Measurements from ENCODE around the gene MANSC4.

MANSC4 gene

DNA sequence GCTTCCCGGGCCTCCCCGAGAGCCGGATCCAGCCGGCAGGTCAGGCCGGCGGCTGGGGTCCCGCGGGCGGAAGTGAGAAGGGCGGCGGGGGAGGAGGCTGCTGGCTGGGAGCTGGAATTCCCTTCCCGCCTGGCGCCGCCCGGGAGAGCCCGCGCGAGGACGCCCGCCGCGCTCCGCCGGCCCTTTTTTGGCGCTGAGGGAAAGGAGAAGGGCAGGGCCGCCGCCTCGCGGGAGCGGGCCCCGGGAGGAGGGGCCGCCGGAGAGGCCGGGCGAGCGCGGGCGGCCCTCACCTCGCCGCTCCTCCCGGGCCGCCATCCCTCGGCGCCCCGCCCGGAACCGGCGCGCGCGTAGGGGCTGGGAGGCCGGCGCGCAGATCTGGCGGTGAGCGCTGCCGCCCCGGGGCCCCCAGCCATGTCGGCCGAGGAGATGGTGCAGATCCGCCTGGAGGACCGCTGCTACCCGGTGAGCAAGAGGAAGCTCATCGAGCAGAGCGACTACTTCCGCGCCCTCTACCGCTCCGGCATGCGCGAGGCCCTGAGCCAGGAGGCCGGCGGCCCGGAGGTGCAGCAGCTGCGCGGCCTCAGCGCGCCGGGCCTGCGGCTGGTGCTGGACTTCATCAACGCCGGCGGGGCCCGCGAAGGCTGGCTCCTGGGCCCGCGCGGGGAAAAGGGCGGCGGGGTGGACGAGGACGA is at the start of gene MANSC4, which contains the start of gene KLHL42:
MANSC4 (minus strand) TSS at position 317 of the 692 bp plus-strand sequence. CDS start 8,960 bp downstream, outside the sequence.
KLHL42 (plus strand) TSS at position 314 of the 692 bp plus-strand sequence; CDS start at position 412, 98 bp downstream.
- DNase-seq (ENCODE audit: low spot score), result peak; percentile 83
- FAIRE-seq, result no peak

DNA sequence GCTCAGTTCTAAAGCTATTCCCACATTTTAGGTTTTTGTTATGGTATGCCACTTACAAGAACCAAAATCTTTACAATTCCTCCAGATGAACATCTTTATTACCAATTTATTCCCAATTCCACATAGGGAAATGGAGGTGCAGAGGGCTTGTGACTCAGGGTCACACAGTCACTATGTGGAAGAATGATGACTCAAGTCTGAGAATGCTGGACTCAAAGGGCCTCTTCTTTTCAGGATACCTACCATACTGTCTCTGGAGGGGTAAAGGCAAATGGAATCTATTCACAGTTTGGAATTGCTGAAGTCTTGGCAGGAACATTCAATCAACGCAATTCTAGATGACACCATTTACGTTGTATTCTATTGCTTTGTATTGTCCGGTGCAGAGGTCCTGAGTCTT is 48.2 kb upstream of the MANSC4 start:
- DNase-seq (ENCODE audit: low spot score) (peak; percentile 20), FAIRE-seq (no peak)

DNA sequence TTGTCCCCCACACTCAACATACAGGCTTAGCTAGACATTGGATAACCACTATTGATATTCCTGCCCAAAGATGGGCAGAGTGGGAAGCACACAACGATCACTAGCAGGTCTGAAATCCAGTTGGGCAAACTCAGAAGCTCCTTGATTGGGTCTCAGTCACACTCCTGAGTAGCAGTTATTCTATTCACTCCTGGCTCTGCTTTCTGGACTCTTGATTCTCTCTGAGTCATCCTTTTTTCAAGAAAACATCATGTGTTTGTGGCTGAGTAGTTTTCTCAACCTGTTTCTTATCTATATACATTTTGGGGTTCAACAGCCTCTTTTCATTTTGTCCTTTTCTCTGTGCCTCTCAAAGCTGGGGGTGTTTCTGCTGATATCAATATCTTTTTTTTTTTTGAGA is 46.0 kb upstream of the MANSC4 start:
- FAIRE-seq, result no peak
- DNase-seq (ENCODE audit: low spot score), result no peak

DNA sequence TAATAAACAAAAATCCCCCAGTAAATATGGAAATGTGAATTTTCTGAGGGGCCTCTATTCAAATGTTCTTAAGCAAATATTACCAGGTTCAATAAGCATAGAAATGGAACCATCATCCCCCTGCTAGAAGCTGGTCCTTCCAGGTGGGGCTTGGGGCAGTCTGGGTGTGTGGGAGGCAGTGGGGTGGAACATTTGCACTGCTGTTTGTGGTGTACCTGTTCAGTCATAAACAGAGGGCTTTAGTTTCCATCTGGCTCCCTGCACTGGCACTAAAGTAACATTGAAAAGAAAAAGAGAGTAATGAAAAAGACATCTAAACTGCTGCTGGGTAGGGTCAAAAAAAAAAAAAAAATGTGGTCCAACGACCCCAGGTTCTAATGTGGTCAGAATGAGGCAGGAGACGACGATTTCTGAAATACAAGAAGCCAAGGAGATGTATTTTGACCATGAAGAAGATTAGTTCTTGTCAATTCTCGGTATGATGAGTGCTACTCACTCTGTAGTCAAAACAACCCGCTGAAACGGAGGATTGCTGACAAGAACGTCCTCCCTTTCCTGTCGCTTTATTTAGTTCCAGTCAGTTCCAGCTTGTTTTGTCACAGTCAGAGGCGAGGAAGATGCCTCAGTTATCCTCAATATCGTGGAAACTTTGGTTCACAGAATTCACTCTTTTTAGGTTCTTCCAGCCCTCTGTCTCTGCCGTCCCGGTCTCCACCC is 44.2 kb upstream of the MANSC4 start:
- FAIRE-seq, result no peak
- DNase-seq (ENCODE audit: low spot score), result no peak

DNA sequence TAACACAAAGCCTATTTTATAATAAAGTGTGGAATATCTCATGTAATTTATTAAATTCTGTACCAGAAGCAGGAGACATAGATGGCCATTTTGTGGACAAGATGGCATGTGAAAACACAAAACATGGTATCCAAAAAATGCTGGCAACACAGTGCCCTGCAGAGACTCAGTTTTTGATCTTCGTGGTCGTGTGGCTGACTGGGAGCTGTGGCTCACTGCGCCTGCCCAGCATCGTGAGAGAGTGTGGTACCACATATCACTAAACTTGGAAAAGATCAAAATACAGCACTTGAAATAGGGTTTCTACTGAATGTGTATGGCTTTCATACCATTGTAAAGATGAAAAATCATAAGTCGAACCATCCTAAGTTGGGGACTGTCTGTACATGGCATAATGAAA is 43.0 kb upstream of the MANSC4 start:
- FAIRE-seq, result no peak
- no peak for DNase-seq (ENCODE audit: low spot score)

DNA sequence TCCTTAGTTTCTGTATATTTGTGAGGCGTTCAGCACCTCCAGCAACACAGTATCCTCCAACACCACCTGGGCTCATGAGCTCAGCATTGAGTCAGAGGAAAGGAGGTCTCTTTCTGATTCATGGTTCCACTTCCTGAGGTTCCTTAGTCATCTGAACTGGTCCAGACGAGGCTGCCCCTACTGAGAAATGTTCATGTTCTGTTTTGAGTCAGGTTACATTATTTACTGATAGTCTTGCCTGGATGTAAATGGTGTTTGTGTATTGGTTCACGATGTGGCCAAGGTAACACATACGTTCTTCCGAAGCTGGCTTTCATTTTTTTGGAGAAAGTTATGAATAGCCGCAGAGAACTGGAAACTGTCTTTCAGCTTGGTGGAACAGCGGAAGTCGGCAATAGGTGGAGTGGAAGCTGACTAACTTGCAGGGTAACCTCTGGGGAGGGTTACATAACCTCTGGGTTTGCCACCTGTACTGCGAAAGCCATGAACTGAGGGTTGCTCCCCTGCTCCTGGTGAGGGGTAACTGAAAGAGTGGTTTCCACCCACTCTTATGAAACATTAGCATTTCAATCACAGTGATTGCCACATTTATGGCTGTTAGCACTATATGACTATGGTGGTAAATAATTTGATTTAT is 42.2 kb upstream of the MANSC4 start:
- peak; percentile 48 for FAIRE-seq
- DNase-seq (ENCODE audit: low spot score), result peak; percentile 78

DNA sequence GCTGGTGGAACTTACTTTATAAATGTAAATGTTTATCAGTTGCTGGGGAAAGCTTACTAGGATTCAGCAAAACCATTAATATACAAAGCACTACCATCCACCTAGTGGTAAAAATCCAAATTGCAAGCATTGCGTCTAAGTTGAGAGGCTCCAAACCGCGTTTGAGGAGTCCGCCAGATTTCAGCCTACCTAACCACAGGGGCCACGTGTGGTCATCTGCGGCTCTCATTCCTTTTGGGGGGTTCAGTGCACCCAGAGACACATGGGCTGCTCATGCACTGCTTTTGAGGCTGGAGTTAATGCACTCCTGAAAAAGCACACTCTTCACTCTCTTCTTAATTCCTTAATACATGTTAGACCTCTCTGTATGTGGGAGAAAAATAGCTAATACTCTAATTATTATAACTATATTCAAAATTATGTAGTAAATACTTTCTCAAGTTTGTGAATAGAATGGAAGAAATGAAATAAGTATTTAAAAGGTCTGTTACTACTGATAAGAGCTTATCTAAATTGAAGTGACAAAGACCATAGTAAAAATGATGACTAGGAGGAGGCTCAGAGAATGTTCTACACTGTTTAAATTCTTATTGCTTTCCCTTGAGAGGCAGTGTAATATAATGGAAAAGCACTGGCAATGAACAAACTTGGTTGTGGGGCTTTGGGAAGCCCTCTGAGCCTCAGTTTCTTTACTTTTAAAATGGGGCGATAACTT is 41.4 kb upstream of the MANSC4 start:
- DNase-seq (ENCODE audit: low spot score) (peak; percentile 62), FAIRE-seq (no peak)

DNA sequence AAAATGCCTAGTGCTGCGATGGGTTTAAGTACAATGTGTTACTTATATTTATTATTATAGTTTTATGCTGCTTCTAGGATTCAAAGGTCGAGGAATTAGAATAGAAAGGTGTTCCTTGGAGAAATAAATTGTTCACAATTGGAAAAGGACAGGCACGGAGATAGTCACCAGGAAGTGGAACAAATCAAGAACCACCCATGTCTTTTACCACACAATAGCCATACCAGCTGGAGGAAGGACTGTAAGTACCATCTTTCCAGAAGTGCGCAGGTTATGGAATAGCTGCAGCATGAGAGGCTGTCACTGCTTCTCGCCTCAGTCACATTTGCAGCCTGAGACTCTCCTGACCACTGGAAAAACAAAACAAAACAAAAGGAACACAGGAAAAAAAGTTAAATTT is 40.5 kb upstream of the MANSC4 start:
- FAIRE-seq, result no peak
- no peak for DNase-seq (ENCODE audit: low spot score)

DNA sequence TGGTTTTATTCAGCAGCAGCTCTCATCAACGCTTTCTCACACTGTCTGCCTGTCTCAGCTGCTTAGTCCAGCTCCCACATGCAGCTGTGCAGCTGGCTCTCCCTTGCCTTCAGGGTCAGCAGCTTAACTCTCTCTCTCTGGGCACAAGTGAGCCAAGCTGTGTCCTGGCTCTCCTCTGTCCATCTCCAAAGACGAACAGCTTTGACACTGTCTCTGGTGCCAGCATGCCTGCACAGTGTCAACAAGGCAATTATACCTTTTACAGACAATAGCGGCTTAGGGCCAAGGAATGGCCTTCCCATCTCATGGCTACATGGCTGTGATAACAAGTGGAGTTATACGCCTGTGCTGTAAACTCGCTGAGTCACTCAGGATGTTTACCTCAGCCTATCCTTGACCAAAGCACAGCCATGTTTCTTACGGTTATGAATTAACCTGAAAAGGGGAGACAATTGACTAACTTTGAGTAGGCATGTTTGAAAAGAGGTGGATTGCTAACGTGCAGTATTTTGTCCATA is 38.4 kb upstream of the MANSC4 start:
- DNase-seq (ENCODE audit: low spot score) (no peak), FAIRE-seq (no peak)

DNA sequence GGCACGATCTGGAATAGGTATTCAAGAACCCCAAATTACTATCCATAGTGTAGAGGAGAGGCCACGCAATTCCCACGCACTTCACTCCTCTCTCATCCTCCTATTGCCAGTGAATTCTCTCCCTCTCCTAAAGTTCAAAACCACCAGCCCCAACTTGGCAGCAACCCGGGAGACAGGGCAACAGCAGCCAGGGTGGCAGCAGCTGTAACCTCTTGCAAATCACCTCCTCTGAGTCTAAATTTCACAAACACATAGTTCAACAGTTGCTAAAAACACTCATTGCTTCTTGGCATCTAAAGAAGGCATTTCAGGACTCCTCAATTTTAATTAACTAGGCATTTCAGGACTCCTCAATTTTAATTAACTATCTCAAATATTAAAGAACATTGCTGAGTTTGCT is 37.7 kb upstream of the MANSC4 start:
- no peak for FAIRE-seq

DNA sequence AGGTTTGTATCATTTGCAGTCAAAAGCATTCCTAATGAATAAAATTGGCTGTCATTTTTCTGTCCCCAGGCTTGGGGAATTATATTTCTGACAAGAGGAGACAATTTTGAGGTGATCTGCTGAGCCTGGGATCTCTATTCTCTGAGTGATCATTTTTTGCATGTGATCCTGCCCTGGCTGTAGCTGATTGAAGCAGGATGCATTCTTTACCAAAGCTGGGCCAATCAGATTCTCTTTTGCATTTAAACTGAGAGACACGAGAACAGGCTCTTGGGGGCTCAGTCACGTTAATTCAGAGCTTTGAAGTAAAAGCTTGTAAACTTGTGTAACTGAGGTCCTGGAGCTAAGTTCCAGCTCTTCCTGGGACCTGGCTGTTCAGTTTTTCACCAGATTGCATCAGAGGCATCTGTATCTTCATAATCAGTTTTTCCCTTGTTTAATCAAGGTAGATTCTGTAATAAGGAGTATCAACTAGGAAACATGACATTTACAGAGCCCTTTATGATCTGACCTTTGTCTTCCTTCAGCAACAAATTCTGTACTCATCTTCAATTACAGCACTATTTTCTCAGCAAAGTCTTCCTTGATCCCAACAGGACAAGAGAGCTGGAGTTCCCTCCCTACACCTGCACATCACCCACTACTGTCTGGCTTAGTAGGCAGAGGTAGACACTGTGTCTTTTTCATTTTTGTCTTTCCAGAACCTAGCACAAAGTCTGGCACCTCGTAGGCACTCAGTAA is 35.0 kb upstream of the MANSC4 start:
- FAIRE-seq, result no peak
- DNase-seq (ENCODE audit: low spot score), result no peak

More for the DNA sequence above, 37.7 kb upstream of the MANSC4 start:
- no peak for DNase-seq (ENCODE audit: low spot score)

DNA sequence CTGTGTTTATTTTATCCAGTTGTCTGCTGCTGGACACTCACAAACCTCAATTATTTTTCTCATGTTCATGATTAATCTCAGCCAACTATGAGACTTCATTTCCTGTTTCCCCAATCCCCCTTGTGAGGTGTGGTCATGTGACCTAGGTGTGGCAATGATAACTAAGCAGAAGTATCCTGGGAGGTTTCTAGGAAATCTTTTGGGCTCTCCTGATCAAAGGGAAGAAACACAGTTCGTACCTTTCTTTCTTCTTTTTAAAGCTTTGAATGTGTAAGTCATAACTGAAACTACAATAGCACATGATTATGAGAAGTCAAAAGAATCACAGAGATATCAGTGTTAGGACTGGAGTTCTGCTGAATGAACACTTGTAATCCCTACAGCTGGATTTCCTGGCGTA is 34.4 kb upstream of the MANSC4 start:
- DNase-seq (ENCODE audit: low spot score), result no peak
- FAIRE-seq, result no peak

DNA sequence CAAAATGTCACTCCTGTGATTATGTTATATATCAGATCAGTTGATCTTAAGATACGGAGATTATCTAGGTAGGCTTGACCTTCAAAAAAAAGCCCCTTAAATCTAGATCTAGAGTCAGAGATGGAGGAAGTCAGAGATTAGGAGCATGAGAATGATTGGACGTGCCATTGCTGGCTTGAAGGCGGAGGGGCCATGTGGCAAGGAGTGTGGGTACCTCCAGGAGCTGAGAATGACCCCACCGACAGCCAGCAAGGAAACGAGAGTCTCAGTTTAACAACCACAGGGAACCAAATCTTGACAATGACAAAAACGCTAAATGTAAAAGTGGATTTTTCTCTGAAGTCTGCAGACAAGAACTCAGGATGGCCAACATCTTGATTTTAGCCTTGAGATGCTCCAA is 32.5 kb upstream of the MANSC4 start:
- DNase-seq (ENCODE audit: low spot score) (no peak), FAIRE-seq (no peak)

DNA sequence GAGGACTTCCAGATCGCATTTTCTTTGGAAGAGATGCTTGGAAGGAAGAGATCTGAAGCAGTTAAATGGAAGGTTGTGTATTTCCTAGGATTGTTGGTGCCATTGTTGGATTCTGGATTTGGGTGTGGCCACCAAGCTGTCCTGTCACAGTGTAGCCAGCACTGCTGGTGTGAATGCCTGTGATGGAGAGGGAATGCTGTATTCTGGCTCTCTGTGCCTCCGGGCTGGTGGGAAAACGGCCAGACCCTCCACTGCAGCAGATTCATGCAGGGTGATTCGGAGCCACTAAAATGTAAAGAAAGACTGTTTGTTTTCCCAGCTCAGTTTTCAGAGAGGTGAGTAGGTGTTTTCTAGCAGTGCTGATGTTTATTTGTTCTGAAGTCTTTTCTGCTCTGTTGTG is 30.7 kb upstream of the MANSC4 start:
- DNase-seq (ENCODE audit: low spot score) (no peak), FAIRE-seq (no peak)

DNA sequence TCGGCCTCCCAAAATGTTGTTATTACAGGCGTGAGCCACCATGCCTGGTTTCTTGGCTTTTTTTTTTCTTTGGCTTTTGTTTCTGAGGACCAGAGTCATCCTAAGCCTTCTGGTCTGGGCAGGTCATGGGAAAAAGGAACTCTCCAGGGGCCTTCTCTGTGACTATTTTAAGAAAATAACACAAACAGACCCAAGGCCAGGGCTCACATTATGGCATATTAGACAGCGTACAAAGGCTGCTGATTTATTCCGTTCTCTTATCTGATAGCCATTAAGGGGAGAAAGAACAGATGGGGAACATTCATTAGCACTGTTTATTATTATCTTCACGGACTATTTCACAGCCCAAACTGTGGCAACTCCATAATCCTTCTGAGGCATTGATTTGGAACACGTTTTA is 28.8 kb upstream of the MANSC4 start:
- DNase-seq (ENCODE audit: low spot score), result no peak
- no peak for FAIRE-seq

DNA sequence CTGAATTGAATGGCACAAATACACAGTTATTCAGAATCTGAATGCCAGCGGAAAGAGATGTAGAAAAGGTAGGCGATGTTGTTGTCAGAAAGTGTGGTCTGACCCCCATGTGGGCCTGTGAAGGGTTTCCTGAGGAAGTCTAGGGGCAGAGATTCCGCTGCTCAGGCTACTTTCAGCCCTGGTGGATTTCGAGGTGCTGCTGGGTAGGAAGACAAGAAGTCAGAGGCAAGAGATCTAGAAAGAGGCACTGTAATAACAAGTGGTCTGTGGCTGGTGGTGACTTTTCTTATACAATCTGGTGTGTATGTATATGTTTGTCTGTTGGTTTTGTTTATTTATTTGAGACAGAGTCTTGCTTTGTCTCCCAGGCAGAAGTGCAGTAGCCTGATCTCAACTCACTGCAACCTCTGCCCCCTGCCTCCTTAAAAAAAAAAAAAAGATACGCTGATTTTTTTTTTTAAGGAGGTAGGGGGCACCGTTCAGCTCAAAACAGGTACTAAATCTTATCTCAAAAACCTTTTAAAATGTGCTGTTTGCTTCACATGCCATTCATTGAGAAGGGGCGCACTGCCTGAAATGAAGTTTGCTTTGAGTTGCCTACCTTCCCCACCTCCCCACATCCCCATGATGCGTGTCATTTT is 27.1 kb upstream of the MANSC4 start:
- FAIRE-seq (no peak), DNase-seq (ENCODE audit: low spot score) (no peak)

DNA sequence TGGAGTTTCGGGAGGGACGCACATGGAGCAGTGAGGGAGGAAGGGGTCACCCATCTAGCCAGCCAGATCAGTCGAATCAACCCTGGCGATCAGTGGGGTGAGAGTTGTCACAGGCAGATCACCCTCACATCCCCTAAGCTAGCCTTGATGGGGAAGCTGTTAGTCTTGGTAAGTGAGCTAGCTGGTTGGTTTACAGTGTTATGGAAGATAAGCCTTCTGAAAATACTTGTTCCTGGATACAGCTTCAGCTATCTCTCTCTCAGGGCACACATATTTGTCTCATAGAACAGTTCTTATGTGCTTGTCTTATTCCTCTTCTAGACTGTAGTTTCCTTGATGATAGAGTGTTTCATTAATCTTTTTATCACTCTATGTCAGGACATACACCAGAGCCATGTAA is 26.2 kb upstream of the MANSC4 start:
- FAIRE-seq (peak; percentile 58), DNase-seq (ENCODE audit: low spot score) (no peak)

DNA sequence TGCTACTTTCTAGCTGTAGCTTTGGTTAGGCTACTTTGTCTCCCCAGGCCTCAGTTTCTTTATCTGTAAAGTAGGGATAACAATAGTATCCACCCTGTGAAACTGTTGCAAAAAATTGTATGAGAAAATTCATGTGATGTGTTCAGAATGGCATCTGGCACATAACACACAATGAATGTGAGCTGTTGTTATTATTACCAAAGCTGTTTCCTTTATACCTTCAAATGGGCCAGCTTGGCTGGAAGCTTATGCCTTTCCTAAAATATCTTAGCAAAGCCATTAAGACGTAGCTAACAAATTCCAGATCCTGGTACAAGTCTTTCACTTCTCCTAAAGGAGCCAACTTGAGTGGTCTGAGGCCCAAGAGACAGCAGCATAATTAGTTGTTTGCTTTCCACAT is 25.2 kb upstream of the MANSC4 start:
- DNase-seq (ENCODE audit: low spot score) (no peak), FAIRE-seq (no peak)

DNA sequence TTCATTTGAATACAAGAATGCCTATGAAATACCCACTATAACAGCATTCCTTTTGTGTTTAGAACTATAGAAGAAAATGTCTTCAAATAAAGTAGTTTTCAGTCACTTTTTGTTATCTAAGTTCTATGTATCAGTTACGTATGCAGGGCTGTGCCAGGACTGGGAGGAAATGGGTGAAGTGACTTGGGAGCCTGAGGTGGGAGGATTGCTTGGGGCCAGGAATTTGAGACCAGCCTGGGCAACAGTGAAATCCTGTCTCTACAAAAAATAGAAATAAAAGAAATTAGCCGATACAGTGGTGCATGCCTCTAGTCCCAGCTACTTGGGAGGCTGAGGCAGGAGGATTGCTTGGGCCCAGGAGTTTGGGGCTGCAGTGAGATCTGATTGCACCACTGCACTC is 22.9 kb upstream of the MANSC4 start:
- DNase-seq (ENCODE audit: low spot score) (no peak), FAIRE-seq (no peak)

DNA sequence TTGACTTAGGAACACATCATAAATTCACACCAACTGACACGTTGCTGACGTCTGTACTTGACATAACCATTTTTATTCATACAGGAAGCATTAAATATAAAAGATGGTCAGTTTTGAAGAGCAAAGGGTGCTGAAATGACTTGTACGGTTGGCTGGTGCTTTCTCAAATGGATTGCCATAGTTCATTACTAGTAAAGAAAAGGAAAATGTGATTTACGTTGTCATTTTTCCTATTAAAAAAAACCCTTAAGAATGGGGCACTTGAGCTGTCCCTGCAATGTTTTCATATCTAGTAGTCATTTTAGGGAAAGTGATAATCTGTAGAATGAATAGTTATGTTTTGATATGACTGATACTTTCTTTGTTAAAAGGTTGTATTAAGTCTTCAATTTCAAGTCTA is 22.5 kb upstream of the MANSC4 start:
- FAIRE-seq, result no peak
- DNase-seq (ENCODE audit: low spot score), result no peak
